GM12864 (cell line): ENCODE data around the gene SRC.

Source experiments
- DNase-seq: peaks from one replicate; pipeline ENCODE4 v3.0.0-alpha.2; 2011; ENCODE audit warnings: low read depth
- H3K4me3 ChIP-seq: 2 replicates; pipeline ENCODE4 v1.5.1; 2011; ENCODE audit warnings: mild to moderate bottlenecking, low read depth, low read length, control low read depth
- TF ChIP-seq, protein P1 (sequence below): IDR thresholded peaks from 2 replicates; pipeline ENCODE4 v1.5.1; 2011; ENCODE audit warnings: low read depth, mild to moderate bottlenecking, moderate library complexity, low read length, control low read depth, inconsistent platforms; ENCODE audit errors: missing control alignments

SRC gene

DNA sequence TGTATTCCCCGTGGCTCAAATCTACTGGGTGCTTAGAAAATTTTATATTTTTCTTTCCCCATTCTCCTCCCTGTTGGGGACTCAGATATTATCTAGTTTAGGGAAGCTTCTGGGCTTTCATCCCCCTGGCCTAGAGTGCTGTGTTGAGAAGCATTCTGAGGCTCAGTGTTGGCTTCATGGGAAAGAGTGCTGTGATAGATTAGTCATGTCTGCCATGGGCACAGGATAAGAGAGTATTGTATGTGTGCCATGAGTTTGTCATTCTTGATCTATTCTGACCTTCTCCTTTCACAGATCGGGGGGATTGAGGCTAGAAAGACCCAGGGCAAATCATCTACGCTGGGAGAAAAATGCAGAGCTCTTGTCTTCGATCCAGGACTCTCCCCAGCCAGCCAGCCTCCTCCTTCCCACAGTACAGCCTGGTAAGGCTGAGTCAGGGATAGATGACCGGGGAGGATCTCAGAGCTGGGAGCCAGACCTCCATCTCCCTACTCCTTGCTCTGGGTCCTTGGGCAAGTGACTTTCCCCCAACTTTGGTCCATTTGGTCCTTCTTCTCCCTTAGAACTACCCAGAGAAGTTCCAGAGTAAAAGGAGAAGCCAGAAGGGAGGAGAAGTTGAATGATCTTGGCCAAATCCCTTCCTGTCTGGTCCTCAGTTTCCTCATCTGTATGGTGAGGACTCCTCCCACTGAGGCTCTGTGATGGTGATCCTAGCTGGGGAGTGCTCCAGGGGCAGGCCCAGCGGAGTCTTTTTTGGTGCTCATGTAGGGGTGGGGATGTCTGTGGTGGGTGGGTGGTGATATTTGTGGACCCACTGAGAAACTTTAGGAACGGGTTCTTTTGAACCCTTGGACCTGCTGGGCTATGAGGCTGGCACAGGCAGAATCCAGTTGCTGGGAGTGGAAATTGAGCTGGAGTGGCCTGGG lies 5.0 kb downstream of the SRC start:
- no peak overlapping the region for H3K4me3 ChIP-seq
- TF ChIP-seq, protein P1, sequence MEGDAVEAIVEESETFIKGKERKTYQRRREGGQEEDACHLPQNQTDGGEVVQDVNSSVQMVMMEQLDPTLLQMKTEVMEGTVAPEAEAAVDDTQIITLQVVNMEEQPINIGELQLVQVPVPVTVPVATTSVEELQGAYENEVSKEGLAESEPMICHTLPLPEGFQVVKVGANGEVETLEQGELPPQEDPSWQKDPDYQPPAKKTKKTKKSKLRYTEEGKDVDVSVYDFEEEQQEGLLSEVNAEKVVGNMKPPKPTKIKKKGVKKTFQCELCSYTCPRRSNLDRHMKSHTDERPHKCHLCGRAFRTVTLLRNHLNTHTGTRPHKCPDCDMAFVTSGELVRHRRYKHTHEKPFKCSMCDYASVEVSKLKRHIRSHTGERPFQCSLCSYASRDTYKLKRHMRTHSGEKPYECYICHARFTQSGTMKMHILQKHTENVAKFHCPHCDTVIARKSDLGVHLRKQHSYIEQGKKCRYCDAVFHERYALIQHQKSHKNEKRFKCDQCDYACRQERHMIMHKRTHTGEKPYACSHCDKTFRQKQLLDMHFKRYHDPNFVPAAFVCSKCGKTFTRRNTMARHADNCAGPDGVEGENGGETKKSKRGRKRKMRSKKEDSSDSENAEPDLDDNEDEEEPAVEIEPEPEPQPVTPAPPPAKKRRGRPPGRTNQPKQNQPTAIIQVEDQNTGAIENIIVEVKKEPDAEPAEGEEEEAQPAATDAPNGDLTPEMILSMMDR = no peak
- DNase-seq = no peak

GRCh38 chr20:37351689-37352607 lies 6.0 kb downstream of the SRC start:
- DNase-seq = no peak
- no peak overlapping the region for H3K4me3 ChIP-seq
- TF ChIP-seq, protein P1 = no peak

GRCh38 chr20:37352608-37352980 lies 6.7 kb downstream of the SRC start:
- no peak overlapping the region for H3K4me3 ChIP-seq
- TF ChIP-seq, protein P1 = no peak
- no peak for DNase-seq

GRCh38 chr20:37353285-37353849 lies 7.4 kb downstream of the SRC start:
- TF ChIP-seq, protein P1 = no peak

GRCh38 chr20:37354210-37355195 lies 8.6 kb downstream of the SRC start:
- no peak for DNase-seq
- no peak overlapping the region for H3K4me3 ChIP-seq
- TF ChIP-seq, protein P1 = no peak

More at GRCh38 chr20:37353285-37353849, 7.4 kb downstream of the SRC start:
- DNase-seq = no peak
- no peak overlapping the region for H3K4me3 ChIP-seq
